MM.1S (cell line): ENCODE data around the gene ID3.

Source experiments
- EZH2 ChIP-seq: fragments of 300-600 bp; sonication (generic); optimal IDR thresholded peaks from 2 replicates; pipeline ENCODE3; 2017; ENCODE audit warnings: low read depth, mild to moderate bottlenecking, antibody characterized with exemption, low read length, mixed read lengths
- TF ChIP-seq, protein P1 (sequence below): fragments of 300-600 bp; sonication (generic); IDR thresholded peaks from 2 replicates; pipeline ENCODE4 v1.5.1; 2016; ENCODE audit warnings: antibody characterized with exemption, low read length, mixed read lengths

DNA sequence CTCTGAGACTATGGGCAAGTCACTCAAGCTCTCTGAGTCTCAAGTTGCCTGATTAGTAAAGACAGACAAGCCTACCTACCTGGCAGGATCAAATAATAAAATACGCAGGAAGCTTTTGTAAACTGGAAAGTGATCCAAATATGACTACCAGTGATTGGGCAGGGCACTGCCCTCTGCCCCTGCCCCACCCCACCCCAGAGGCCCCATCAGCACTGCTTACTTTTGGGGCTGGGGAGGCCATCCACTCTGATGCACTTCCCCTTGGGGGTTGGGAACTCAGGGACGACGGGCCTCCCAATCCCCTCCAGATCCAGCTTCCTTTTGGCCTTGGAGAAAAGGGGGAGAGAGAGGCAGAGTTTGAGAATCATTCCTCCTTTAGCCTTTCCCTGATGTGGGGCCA lies 35.1 kb downstream of the ID3 start:
- TF ChIP-seq, protein P1, sequence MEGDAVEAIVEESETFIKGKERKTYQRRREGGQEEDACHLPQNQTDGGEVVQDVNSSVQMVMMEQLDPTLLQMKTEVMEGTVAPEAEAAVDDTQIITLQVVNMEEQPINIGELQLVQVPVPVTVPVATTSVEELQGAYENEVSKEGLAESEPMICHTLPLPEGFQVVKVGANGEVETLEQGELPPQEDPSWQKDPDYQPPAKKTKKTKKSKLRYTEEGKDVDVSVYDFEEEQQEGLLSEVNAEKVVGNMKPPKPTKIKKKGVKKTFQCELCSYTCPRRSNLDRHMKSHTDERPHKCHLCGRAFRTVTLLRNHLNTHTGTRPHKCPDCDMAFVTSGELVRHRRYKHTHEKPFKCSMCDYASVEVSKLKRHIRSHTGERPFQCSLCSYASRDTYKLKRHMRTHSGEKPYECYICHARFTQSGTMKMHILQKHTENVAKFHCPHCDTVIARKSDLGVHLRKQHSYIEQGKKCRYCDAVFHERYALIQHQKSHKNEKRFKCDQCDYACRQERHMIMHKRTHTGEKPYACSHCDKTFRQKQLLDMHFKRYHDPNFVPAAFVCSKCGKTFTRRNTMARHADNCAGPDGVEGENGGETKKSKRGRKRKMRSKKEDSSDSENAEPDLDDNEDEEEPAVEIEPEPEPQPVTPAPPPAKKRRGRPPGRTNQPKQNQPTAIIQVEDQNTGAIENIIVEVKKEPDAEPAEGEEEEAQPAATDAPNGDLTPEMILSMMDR = no peak
- TF ChIP-seq EZH2 = no peak
